K562 (cell line): ENCODE data around the gene ANO7. TPM values are rescaled to one million over a fixed set of nuclear protein-coding genes. Genes with fewer than 3 reads are reported as not detected.

Experiments used
- ARHGAP35 ChIP-seq: fragments of 450-650 bp; IDR thresholded peaks from 2 replicates; pipeline ENCODE4 v1.6.1; 2018; ENCODE audit not compliant: partially characterized antibody
- ASH1L ChIP-seq: fragments of 450-650 bp; IDR thresholded peaks from 2 replicates; pipeline ENCODE4 v1.6.1; 2018; ENCODE audit warnings: borderline replicate concordance, mild to moderate bottlenecking, low read depth; ENCODE audit not compliant: partially characterized antibody
- BCOR ChIP-seq: fragments of 450-650 bp; IDR thresholded peaks from 2 replicates; pipeline ENCODE4 v1.6.1; 2016
- DEAF1 ChIP-seq: fragments of 450-650 bp; formaldehyde crosslinking; IDR thresholded peaks from 2 replicates; pipeline ENCODE4 v1.4.0; 2020; ENCODE audit warnings: mild to moderate bottlenecking, moderate library complexity
- DNMT1 ChIP-seq: fragments of 450-650 bp; IDR thresholded peaks from 2 replicates; pipeline ENCODE4 v1.6.1; 2016; ENCODE audit warnings: antibody characterized with exemption, mild to moderate bottlenecking
- E2F8 ChIP-seq: fragments of 450-650 bp; IDR thresholded peaks from 2 replicates; pipeline ENCODE4 v1.7.1; 2018; ENCODE audit warnings: mild to moderate bottlenecking, low read depth; ENCODE audit not compliant: partially characterized antibody
- EHMT2 ChIP-seq: fragments of 450-650 bp; IDR thresholded peaks from 2 replicates; pipeline ENCODE4 v1.6.1; 2018; ENCODE audit warnings: antibody characterized with exemption
- ERF ChIP-seq: fragments of 450-650 bp; formaldehyde crosslinking; IDR thresholded peaks from 2 replicates; pipeline ENCODE4 v1.4.0; 2020; ENCODE audit warnings: mild to moderate bottlenecking, mixed read lengths
- LEF1 ChIP-seq: fragments of 450-650 bp; IDR thresholded peaks from 2 replicates; pipeline ENCODE4 v1.6.1; 2016; ENCODE audit warnings: mild to moderate bottlenecking
- NONO ChIP-seq, 2 experiments: fragments of 200-400 bp in 1 of 2; fragments of 450-650 bp in 1 of 2; formaldehyde crosslinking in 1 of 2; IDR thresholded peaks; 2 replicates each; pipeline ENCODE4 v1.6.1; 2017; ENCODE audit warnings: low read depth in 2 of 2, mild to moderate bottlenecking in 2 of 2, moderate library complexity in 2 of 2, low read length in 1 of 2
- SMARCA4 ChIP-seq: fragments of 450-650 bp; IDR thresholded peaks from 2 replicates; pipeline ENCODE4 v1.6.1; 2016
- TEAD1 ChIP-seq, 2 experiments: fragments of 450-650 bp in 1 of 2; sonication (generic) in 1 of 2; formaldehyde crosslinking; IDR thresholded peaks; 2 replicates each; pipeline versions ENCODE4 v1.4.0 to v1.8.0; 2020 to 2022; ENCODE audit warnings: mild to moderate bottlenecking in 2 of 2, missing genetic modification reagents in 1 of 2
- XRCC5 ChIP-seq: fragments of 200-400 bp; formaldehyde crosslinking; IDR thresholded peaks from 2 replicates; pipeline ENCODE4 v1.6.1; 2017; ENCODE audit warnings: low read depth, mild to moderate bottlenecking, low read length
- ZFP1 ChIP-seq: fragments of 450-650 bp; formaldehyde crosslinking; IDR thresholded peaks from 2 replicates; pipeline ENCODE4 v1.4.0; 2020; ENCODE audit warnings: mild to moderate bottlenecking, mixed read lengths
- ZNF212 ChIP-seq: fragments of 450-650 bp; formaldehyde crosslinking; IDR thresholded peaks from 2 replicates; pipeline ENCODE4 v1.4.0; 2020; ENCODE audit warnings: mild to moderate bottlenecking
- ZNF408 ChIP-seq: fragments of 250-450 bp; sonication (Bioruptor Pico); IDR thresholded peaks from 2 replicates; pipeline ENCODE4 v1.4.0; 2020; ENCODE audit warnings: low read depth, mild to moderate bottlenecking, moderate library complexity
- ZNF431 ChIP-seq: sonication (generic); formaldehyde crosslinking; IDR thresholded peaks from 2 replicates; pipeline ENCODE4 v1.8.0; 2022; ENCODE audit warnings: mild to moderate bottlenecking, missing genetic modification reagents
- ZNF444 ChIP-seq: fragments of 250-450 bp; sonication (Bioruptor Pico); IDR thresholded peaks from 2 replicates; pipeline ENCODE4 v1.4.0; 2020; ENCODE audit warnings: mild to moderate bottlenecking, moderate library complexity
- ZNF507 ChIP-seq: conservative IDR thresholded peaks from 2 replicates; pipeline ENCODE4 v1.6.1; 2017; ENCODE audit warnings: missing genetic modification characterization, missing compliant biosample characterization
- ZNF511 ChIP-seq: sonication (generic); formaldehyde crosslinking; IDR thresholded peaks from 2 replicates; pipeline ENCODE4 v1.8.0; 2022; ENCODE audit warnings: mild to moderate bottlenecking, missing genetic modification reagents
- ZNF592 ChIP-seq: fragments of 450-650 bp; IDR thresholded peaks from 2 replicates; pipeline ENCODE4 v1.6.1; 2017; ENCODE audit warnings: antibody characterized with exemption, mild to moderate bottlenecking
- polyA plus RNA-seq, 8 experiments: library from polyadenylated mRNA; depleted of rRNA in 4 of 8; stranded (reverse) in 5 of 8; unstranded in 3 of 8; fragments of >200 nt; fragmentation: Nextera tagmentation in 2 of 8; fragmentation: Illumina TruSeq in 1 of 8; extraction: Ambion mirVana in 2 of 8; extraction: Trizol in 1 of 8; gene quantifications; 2 replicates each; pipeline versions ENCODE4 v1.2.1 to v1.2.3, GENCODE V29; 2011 to 2014; ENCODE audit warnings: inconsistent platforms in 1 of 8, missing spikeins in 1 of 8
- total RNA-seq, 7 experiments: library from RNA; depleted of rRNA in 6 of 7; stranded (reverse); fragments of >200 nt in 6 of 7; fragmentation: Illumina TruSeq in 2 of 7; extraction: Trizol in 2 of 7; gene quantifications; 2 replicates each; pipeline versions ENCODE4 v1.2.1 to v1.2.3, GENCODE V29; 2011 to 2021; ENCODE audit warnings: low replicate concordance in 1 of 7

ANO7 gene
- total and polyA plus RNA-seq, 9 of the 15 experiments (the other 6 are each of a cell fraction or from before 2014, with no cell fraction given), result 0.28 to 5.1 (median 1.1) TPM

- TF ChIP-seq ZNF511 (CRISPR knock-in tag) (no peak; the same call in 1 of the 2 replicates), LEF1 (no peak; the same call in 1 of the 2 replicates), ZNF507 (tag) (no peak), DNMT1 (no peak), ASH1L (peak; percentile 60), XRCC5 (no peak), TEAD1 (CRISPR knock-in tag; IDR thresholded peaks at IDR 0.05) (peak; percentile 16 to 53; a peak in 2 of 4 replicates), ZFP1 (CRISPR knock-in tag) (no peak), SMARCA4 (no peak), EHMT2 (no peak), ZNF408 (CRISPR knock-in tag) (no peak), ZNF592 (no peak), BCOR (peak; percentile 98), ZNF431 (CRISPR knock-in tag) (no peak), ARHGAP35 (no peak), E2F8 (no peak), ZNF444 (CRISPR knock-in tag) (no peak), NONO (IDR thresholded peaks at IDR 0.05; ENCODE audit: low read depth in 2 of 2, low read length in 1 of 2) (no peak), DEAF1 (no peak), ERF (CRISPR knock-in tag) (no peak), ZNF212 (CRISPR knock-in tag) (no peak)
Observed at GRCh38 chr2:241149925-241150659, 38.4 kb upstream of the ANO7 start, which contains the start of gene PPP1R7 (continued).
